ENCODE measurements around the gene SHTN1. TPM values are rescaled to one million over a fixed set of nuclear protein-coding genes. Genes with fewer than 3 reads are reported as not detected.

SHTN1 gene
- total RNA-seq, 5 donors from 2014 or later (not counting 1 experiment from before 2014, with no cell fraction given) = 0.35 to 0.80 (median 0.44) TPM

- DNase-seq (no peak), ATAC-seq (replicated peaks in 1 of 4) (no peak)
- CTCF ChIA-PET = interaction anchor here in 1 of 2 donors (0.6 kb wide), 1 partner anchor 22 kb away, joined by 7 read pairs; no protein-coding TSS in a partner anchor
- POLR2A ChIA-PET = no interaction called here
- H3K27me3 Mint-ChIP-seq = peaks cover 0 to 8% of the 10 kb centered on the region in 2 donors
- no CpG with 5 or more reads among the region's 3 CpGs for WGBS (ENCODE audit: insufficient coverage)
- H3K27ac Mint-ChIP-seq = no peak overlapping the region
- Histone ChIP-seq H3K4me1 (ENCODE audit: control insufficient read depth in 1 of 2, extremely low read depth in 1 of 2, insufficient read depth in 2 of 2, low read length in 2 of 2) (no peaks in the 10 kb centered on the region), H3K36me3 (ENCODE audit: control insufficient read depth in 2 of 2, extremely low read depth in 1 of 2, insufficient read depth in 1 of 2, low read length in 1 of 2) (no peaks in the 10 kb centered on the region), H3K9me3 (no peaks in the 10 kb centered on the region), H3K27me3 (replicated peaks in 1 of 2; ENCODE audit: control insufficient read depth in 2 of 2, extremely low read depth in 1 of 2, insufficient read depth in 2 of 2, low read length in 1 of 2) (peaks cover 0 to 2% of the 10 kb centered on the region in 2 experiments), H3K27ac (ENCODE audit: low read length) (no peak overlapping the region), H3K4me3 (ENCODE audit: control insufficient read depth in 1 of 2, extremely low read depth in 1 of 2, low read length in 1 of 2) (no peak overlapping the region)
- H3K4me3 Mint-ChIP-seq = no peak overlapping the region
- no peaks in the 10 kb centered on the region for H3K36me3 Mint-ChIP-seq
- H3K9me3 Mint-ChIP-seq = no peaks in the 10 kb centered on the region
- no peaks in the 10 kb centered on the region for H3K4me1 Mint-ChIP-seq
Measured at GRCh38 chr10:116968331-116968730, 36.7 kb downstream of the SHTN1 start.

GRCh38 chr10:116961406-116962251 is 43.4 kb downstream of the SHTN1 start:
- no peaks in the 10 kb centered on the region for H3K4me1 Mint-ChIP-seq
- H3K9me3 ChIP-seq = no peaks in the 10 kb centered on the region
- H3K36me3 Mint-ChIP-seq = no peaks in the 10 kb centered on the region
- peaks cover 0 to 3% of the 10 kb centered on the region in 2 donors for H3K27me3 Mint-ChIP-seq
- H3K27me3 ChIP-seq (replicated peaks in 1 of 2; ENCODE audit: control insufficient read depth in 2 of 2, extremely low read depth in 1 of 2, insufficient read depth in 2 of 2, low read length in 1 of 2) = peaks cover 0 to 2% of the 10 kb centered on the region in 2 experiments
- H3K27ac ChIP-seq (ENCODE audit: low read length) = no peak overlapping the region
- WGBS (ENCODE audit: insufficient coverage) = 78% methylated on average over 5 of the region's 9 CpGs
- no peak overlapping the region for H3K27ac Mint-ChIP-seq
- H3K4me1 ChIP-seq (ENCODE audit: control insufficient read depth in 1 of 2, extremely low read depth in 1 of 2, insufficient read depth in 2 of 2, low read length in 2 of 2) = no peaks in the 10 kb centered on the region
- no peak overlapping the region for H3K4me3 Mint-ChIP-seq
- no peak for ATAC-seq (replicated peaks in 1 of 4)
- no peaks in the 10 kb centered on the region for H3K9me3 Mint-ChIP-seq
- H3K4me3 ChIP-seq (ENCODE audit: control insufficient read depth in 1 of 2, extremely low read depth in 1 of 2, low read length in 1 of 2) = no peak overlapping the region
- H3K36me3 ChIP-seq (ENCODE audit: control insufficient read depth in 2 of 2, extremely low read depth in 1 of 2, insufficient read depth in 1 of 2, low read length in 1 of 2) = no peaks in the 10 kb centered on the region
- CTCF ChIA-PET = no interaction called here
- DNase-seq = no peak
- POLR2A ChIA-PET = no interaction called here

DNA sequence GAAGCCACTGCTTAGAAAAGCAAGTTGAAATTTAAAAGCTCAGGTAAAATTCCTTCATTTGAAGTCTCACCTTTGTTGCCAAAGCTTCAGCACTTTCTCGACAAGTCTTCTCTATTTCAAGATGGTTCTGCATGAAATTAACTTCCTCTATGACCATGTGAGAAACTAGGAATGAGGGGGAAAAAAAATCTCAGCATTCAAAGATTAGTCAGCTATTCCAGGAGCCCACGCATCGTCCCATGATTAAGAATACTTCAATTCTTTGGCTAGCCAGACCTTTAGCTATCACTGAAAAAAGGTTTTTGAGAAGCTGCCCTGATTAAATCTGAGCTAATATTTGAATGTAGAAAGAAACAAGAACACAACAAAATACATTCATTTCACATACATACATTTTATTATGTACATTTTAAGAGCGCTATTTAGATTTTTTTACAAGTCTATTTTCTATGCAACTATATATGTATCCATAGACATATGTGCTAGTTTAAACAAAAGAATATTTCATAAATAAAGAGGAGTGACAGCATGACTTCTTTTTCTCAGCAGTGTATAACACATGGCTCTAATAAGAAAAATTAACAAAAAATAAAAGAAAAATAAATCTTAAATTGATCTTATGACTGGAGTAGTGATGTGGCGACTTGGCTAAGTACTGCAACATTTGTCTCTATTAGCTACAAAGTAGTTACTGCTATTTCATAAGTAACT is 44.8 kb downstream of the SHTN1 start:
- no peak for DNase-seq
- no CpG with 5 or more reads among the region's 5 CpGs for WGBS (ENCODE audit: insufficient coverage)
- Mint-ChIP-seq H3K27me3 (peaks cover 0 to 3% of the 10 kb centered on the region in 2 donors), H3K9me3 (no peaks in the 10 kb centered on the region), H3K36me3 (no peaks in the 10 kb centered on the region), H3K27ac (no peak overlapping the region), H3K4me1 (no peaks in the 10 kb centered on the region), H3K4me3 (no peak overlapping the region)
- Histone ChIP-seq H3K36me3 (ENCODE audit: control insufficient read depth in 2 of 2, extremely low read depth in 1 of 2, insufficient read depth in 1 of 2, low read length in 1 of 2) (no peaks in the 10 kb centered on the region), H3K4me3 (ENCODE audit: control insufficient read depth in 1 of 2, extremely low read depth in 1 of 2, low read length in 1 of 2) (no peak overlapping the region), H3K4me1 (ENCODE audit: control insufficient read depth in 1 of 2, extremely low read depth in 1 of 2, insufficient read depth in 2 of 2, low read length in 2 of 2) (no peaks in the 10 kb centered on the region), H3K9me3 (no peaks in the 10 kb centered on the region), H3K27ac (ENCODE audit: low read length) (no peak overlapping the region), H3K27me3 (replicated peaks in 1 of 2; ENCODE audit: control insufficient read depth in 2 of 2, extremely low read depth in 1 of 2, insufficient read depth in 2 of 2, low read length in 1 of 2) (peaks cover 0 to 2% of the 10 kb centered on the region in 2 experiments)
- no peak for ATAC-seq (replicated peaks in 1 of 4)
- ChIA-PET CTCF (no interaction called here), POLR2A (no interaction called here)

DNA sequence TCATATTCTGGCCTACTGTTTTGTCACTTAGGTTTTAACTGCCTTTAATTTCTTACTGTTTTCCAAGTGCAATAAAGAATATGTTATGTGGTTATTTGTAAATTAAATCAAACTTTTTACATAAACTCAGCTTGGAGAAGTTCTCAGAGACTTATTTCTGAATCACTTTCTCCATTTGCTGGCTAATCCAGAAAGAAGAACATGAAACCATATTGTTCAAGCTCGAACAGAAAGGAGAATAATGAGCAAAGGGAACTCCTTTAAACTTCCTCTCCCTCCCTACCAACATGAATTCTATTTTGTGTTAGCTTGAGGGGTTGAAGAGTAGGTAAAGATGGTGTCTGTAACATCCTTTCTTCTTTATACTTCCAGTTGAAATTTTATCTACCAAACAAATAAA is 52.3 kb downstream of the SHTN1 start:
- Histone ChIP-seq H3K36me3 (ENCODE audit: control insufficient read depth in 2 of 2, extremely low read depth in 1 of 2, insufficient read depth in 1 of 2, low read length in 1 of 2) (no peaks in the 10 kb centered on the region), H3K4me3 (ENCODE audit: control insufficient read depth in 1 of 2, extremely low read depth in 1 of 2, low read length in 1 of 2) (no peak overlapping the region), H3K4me1 (ENCODE audit: control insufficient read depth in 1 of 2, extremely low read depth in 1 of 2, insufficient read depth in 2 of 2, low read length in 2 of 2) (no peaks in the 10 kb centered on the region), H3K27me3 (replicated peaks in 1 of 2; ENCODE audit: control insufficient read depth in 2 of 2, extremely low read depth in 1 of 2, insufficient read depth in 2 of 2, low read length in 1 of 2) (no peaks in the 10 kb centered on the region), H3K27ac (ENCODE audit: low read length) (no peak overlapping the region), H3K9me3 (no peaks in the 10 kb centered on the region)
- ChIA-PET POLR2A (no interaction called here), CTCF (no interaction called here)
- no peaks in the 10 kb centered on the region for H3K36me3 Mint-ChIP-seq
- no peak for DNase-seq
- no peak for ATAC-seq (replicated peaks in 1 of 4)
- no peaks in the 10 kb centered on the region for H3K9me3 Mint-ChIP-seq
- no peak overlapping the region for H3K27ac Mint-ChIP-seq
- no peaks in the 10 kb centered on the region for H3K4me1 Mint-ChIP-seq
- H3K27me3 Mint-ChIP-seq = peaks cover 0 to 3% of the 10 kb centered on the region in 2 donors
- no peak overlapping the region for H3K4me3 Mint-ChIP-seq
- WGBS (ENCODE audit: insufficient coverage) = no CpG with 5 or more reads among the region's 1 CpG

- WGBS (ENCODE audit: insufficient coverage) = no CpG with 5 or more reads among the region's 1 CpG
- no peaks in the 10 kb centered on the region for H3K9me3 ChIP-seq
Measured at GRCh38 chr10:116948530-116948870, 56.5 kb downstream of the SHTN1 start.

DNA sequence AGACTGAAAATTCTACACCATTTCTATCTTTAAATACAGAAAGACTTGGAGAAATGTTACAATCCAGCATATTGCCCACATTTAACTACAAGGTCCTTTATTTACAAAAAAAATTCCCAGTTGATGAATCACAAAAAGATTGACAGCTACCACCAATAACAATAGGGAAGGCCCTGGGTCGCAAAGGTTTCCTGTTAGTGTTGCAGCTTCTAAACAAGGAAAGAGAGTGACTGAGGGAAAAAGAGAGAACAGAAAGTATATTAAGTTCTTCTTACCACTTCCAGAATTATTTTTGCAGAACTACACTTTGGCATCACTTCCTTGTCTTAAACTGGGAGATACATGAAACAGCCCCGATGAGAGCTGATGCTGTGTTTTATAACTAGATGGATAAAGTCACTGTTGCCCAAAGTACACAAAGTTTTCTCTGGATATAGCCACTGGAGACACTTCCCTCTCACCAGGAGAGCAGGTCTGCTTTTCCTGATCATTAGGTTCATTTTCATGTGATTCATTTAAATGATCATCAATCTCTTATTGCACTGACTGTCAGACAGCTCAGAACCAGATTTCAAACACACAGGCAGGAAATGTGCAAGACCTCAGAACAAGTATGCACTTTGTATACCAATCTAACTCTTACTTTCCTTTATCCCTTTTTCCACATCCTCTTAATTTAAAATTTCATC is 57.0 kb downstream of the SHTN1 start:
- Histone ChIP-seq H3K4me1 (ENCODE audit: control insufficient read depth in 1 of 2, extremely low read depth in 1 of 2, insufficient read depth in 2 of 2, low read length in 2 of 2) (no peaks in the 10 kb centered on the region), H3K27ac (ENCODE audit: low read length) (no peak overlapping the region), H3K4me3 (ENCODE audit: control insufficient read depth in 1 of 2, extremely low read depth in 1 of 2, low read length in 1 of 2) (no peak overlapping the region), H3K36me3 (ENCODE audit: control insufficient read depth in 2 of 2, extremely low read depth in 1 of 2, insufficient read depth in 1 of 2, low read length in 1 of 2) (no peaks in the 10 kb centered on the region), H3K9me3 (no peaks in the 10 kb centered on the region), H3K27me3 (replicated peaks in 1 of 2; ENCODE audit: control insufficient read depth in 2 of 2, extremely low read depth in 1 of 2, insufficient read depth in 2 of 2, low read length in 1 of 2) (no peaks in the 10 kb centered on the region)
- CTCF ChIA-PET = no interaction called here
- POLR2A ChIA-PET = no interaction called here
- Mint-ChIP-seq H3K27me3 (peaks cover 2 to 7% of the 10 kb centered on the region in 2 donors), H3K36me3 (no peaks in the 10 kb centered on the region), H3K4me1 (no peaks in the 10 kb centered on the region), H3K9me3 (no peaks in the 10 kb centered on the region), H3K4me3 (no peak overlapping the region), H3K27ac (no peak overlapping the region)
- ATAC-seq (replicated peaks in 1 of 4) (no peak), DNase-seq (no peak)
- no CpG with 5 or more reads among the region's 2 CpGs for WGBS (ENCODE audit: insufficient coverage)

More at GRCh38 chr10:116948530-116948870, 56.5 kb downstream of the SHTN1 start:
- no peak overlapping the region for H3K4me3 Mint-ChIP-seq
- ChIA-PET POLR2A (no interaction called here), CTCF (no interaction called here)
- no peak overlapping the region for H3K27ac Mint-ChIP-seq
- no peak for DNase-seq
- Histone ChIP-seq H3K36me3 (ENCODE audit: control insufficient read depth in 2 of 2, extremely low read depth in 1 of 2, insufficient read depth in 1 of 2, low read length in 1 of 2) (no peaks in the 10 kb centered on the region), H3K27me3 (replicated peaks in 1 of 2; ENCODE audit: control insufficient read depth in 2 of 2, extremely low read depth in 1 of 2, insufficient read depth in 2 of 2, low read length in 1 of 2) (no peaks in the 10 kb centered on the region), H3K27ac (ENCODE audit: low read length) (no peak overlapping the region), H3K4me3 (ENCODE audit: control insufficient read depth in 1 of 2, extremely low read depth in 1 of 2, low read length in 1 of 2) (no peak overlapping the region), H3K4me1 (ENCODE audit: control insufficient read depth in 1 of 2, extremely low read depth in 1 of 2, insufficient read depth in 2 of 2, low read length in 2 of 2) (no peaks in the 10 kb centered on the region)
- no peak for ATAC-seq (replicated peaks in 1 of 4)
- H3K4me1 Mint-ChIP-seq = no peaks in the 10 kb centered on the region
- H3K27me3 Mint-ChIP-seq = peaks cover 2% of the 10 kb centered on the region in 2 donors
- no peaks in the 10 kb centered on the region for H3K36me3 Mint-ChIP-seq
- no peaks in the 10 kb centered on the region for H3K9me3 Mint-ChIP-seq

All from T-cell (primary cell).